WTC11 (cell line): ENCODE results near the gene DMP1.

Experiments used
- ATF1 ChIP-seq: sonication (generic); formaldehyde crosslinking; IDR thresholded peaks from 2 replicates; pipeline ENCODE4 v1.8.1; 2023; ENCODE audit warnings: mild to moderate bottlenecking, moderate library complexity, missing genetic modification reagents
- CBFB ChIP-seq: sonication (generic); formaldehyde crosslinking; IDR thresholded peaks from 2 replicates; pipeline ENCODE4 v1.8.1; 2022; ENCODE audit warnings: mild to moderate bottlenecking, low read depth, missing genetic modification reagents
- CREB1 ChIP-seq: sonication (generic); formaldehyde crosslinking; IDR thresholded peaks from 2 replicates; pipeline ENCODE4 v1.8.0; 2023; ENCODE audit warnings: mild to moderate bottlenecking, missing genetic modification reagents
- CTCF ChIP-seq: fragments of 200-600 bp; IDR thresholded peaks from 2 replicates; pipeline ENCODE4 v1.8.0; 2022; ENCODE audit warnings: antibody characterized with exemption
- ESRRA ChIP-seq: sonication (generic); formaldehyde crosslinking; IDR thresholded peaks from 2 replicates; pipeline ENCODE4 v1.8.1; 2022; ENCODE audit warnings: mild to moderate bottlenecking, missing genetic modification reagents, borderline replicate concordance
- NR1H2 ChIP-seq: sonication (generic); formaldehyde crosslinking; IDR thresholded peaks from 2 replicates; pipeline ENCODE4 v1.9.0; 2021; ENCODE audit warnings: mild to moderate bottlenecking, moderate library complexity, missing genetic modification reagents
- SMAD3 ChIP-seq: sonication (generic); formaldehyde crosslinking; IDR thresholded peaks from 2 replicates; pipeline ENCODE4 v1.8.0; 2022; ENCODE audit warnings: missing genetic modification reagents, mild to moderate bottlenecking, borderline replicate concordance
- SP1 ChIP-seq: sonication (generic); formaldehyde crosslinking; conservative IDR thresholded peaks from 2 replicates; pipeline ENCODE4 v1.8.1; 2022; ENCODE audit warnings: missing genetic modification reagents
- TEAD1 ChIP-seq: sonication (generic); formaldehyde crosslinking; IDR thresholded peaks from 2 replicates; pipeline ENCODE4 v1.8.0; 2022; ENCODE audit warnings: mild to moderate bottlenecking, missing genetic modification reagents
- TP53 ChIP-seq: sonication (generic); formaldehyde crosslinking; IDR thresholded peaks from 2 replicates; pipeline ENCODE4 v1.8.1; 2023; ENCODE audit warnings: mild to moderate bottlenecking, missing genetic modification reagents
- TF ChIP-seq, protein P1 (sequence below): fragments of 250-450 bp; sonication (Bioruptor Pico); IDR thresholded peaks from 2 replicates; pipeline ENCODE4 v2.1.2; 2022; ENCODE audit warnings: mild to moderate bottlenecking, moderate library complexity
- TF ChIP-seq, protein P2 (sequence below): sonication (generic); formaldehyde crosslinking; IDR thresholded peaks from 2 replicates; pipeline ENCODE4 v1.8.1; 2023; ENCODE audit warnings: mild to moderate bottlenecking, missing genetic modification reagents
- TF ChIP-seq, protein P3 (sequence below): sonication (generic); formaldehyde crosslinking; IDR thresholded peaks from 2 replicates; pipeline ENCODE4 v1.8.1; 2022; ENCODE audit warnings: low read depth, mild to moderate bottlenecking, moderate library complexity, missing genetic modification reagents, borderline replicate concordance

DNA sequence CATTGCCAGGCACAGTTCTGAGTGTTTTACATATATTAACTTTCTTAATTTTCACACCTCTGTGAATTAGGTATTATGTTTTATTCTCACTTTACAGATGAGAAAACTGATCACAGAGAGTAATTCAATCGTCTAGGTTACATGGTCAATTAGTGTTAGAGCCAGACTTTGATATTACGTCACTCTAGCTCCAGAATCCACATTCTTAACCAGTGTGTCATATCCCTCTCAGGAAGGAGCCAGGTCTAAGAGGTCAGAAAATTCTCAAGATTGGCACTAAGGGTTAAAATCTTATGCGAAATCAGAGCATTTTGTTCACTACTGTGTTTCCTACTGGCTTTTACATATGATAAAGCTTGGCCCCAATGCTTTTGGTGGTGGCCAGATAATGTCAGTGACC, 7.4 kb downstream of the DMP1 start:
- TF ChIP-seq CTCF (no peak), TEAD1 (no peak), CREB1 (CRISPR knock-in tag) (no peak), ATF1 (CRISPR knock-in tag) (no peak), SP1 (CRISPR knock-in tag) (no peak), NR1H2 (CRISPR knock-in tag) (no peak), TP53 (CRISPR knock-in tag) (no peak), CBFB (CRISPR knock-in tag) (no peak), ESRRA (CRISPR knock-in tag) (no peak), SMAD3 (CRISPR knock-in tag) (no peak)
- TF ChIP-seq, protein P1, sequence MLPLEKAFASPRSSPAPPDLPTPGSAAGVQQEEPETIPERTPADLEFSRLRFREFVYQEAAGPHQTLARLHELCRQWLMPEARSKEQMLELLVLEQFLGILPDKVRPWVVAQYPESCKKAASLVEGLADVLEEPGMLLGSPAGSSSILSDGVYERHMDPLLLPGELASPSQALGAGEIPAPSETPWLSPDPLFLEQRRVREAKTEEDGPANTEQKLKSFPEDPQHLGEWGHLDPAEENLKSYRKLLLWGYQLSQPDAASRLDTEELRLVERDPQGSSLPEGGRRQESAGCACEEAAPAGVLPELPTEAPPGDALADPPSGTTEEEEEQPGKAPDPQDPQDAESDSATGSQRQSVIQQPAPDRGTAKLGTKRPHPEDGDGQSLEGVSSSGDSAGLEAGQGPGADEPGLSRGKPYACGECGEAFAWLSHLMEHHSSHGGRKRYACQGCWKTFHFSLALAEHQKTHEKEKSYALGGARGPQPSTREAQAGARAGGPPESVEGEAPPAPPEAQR = no peak
- TF ChIP-seq, protein P2, sequence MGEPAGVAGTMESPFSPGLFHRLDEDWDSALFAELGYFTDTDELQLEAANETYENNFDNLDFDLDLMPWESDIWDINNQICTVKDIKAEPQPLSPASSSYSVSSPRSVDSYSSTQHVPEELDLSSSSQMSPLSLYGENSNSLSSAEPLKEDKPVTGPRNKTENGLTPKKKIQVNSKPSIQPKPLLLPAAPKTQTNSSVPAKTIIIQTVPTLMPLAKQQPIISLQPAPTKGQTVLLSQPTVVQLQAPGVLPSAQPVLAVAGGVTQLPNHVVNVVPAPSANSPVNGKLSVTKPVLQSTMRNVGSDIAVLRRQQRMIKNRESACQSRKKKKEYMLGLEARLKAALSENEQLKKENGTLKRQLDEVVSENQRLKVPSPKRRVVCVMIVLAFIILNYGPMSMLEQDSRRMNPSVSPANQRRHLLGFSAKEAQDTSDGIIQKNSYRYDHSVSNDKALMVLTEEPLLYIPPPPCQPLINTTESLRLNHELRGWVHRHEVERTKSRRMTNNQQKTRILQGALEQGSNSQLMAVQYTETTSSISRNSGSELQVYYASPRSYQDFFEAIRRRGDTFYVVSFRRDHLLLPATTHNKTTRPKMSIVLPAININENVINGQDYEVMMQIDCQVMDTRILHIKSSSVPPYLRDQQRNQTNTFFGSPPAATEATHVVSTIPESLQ (CRISPR knock-in tag) = no peak
- TF ChIP-seq, protein P3, sequence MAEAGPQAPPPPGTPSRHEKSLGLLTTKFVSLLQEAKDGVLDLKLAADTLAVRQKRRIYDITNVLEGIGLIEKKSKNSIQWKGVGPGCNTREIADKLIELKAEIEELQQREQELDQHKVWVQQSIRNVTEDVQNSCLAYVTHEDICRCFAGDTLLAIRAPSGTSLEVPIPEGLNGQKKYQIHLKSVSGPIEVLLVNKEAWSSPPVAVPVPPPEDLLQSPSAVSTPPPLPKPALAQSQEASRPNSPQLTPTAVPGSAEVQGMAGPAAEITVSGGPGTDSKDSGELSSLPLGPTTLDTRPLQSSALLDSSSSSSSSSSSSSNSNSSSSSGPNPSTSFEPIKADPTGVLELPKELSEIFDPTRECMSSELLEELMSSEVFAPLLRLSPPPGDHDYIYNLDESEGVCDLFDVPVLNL (CRISPR knock-in tag) = no peak
